Brain pericyte (primary cell): ENCODE results near the gene KCNMA1.

Source experiments
- DNase-seq: peaks from one replicate; pipeline ENCODE4 v3.0.0-alpha.2; 2012; ENCODE audit warnings: low read depth, low spot score

KCNMA1 gene

GRCh38 chr10:77020426-77021040, 617.1 kb downstream of the KCNMA1 start:
- DNase-seq = no peak

GRCh38 chr10:77016855-77017254, 620.8 kb downstream of the KCNMA1 start:
- no peak for DNase-seq

- DNase-seq = no peak
These were observed 621.3 kb downstream of the KCNMA1 start for GRCh38 chr10:77016278-77016815.

GRCh38 chr10:77015360-77015759, 622.2 kb downstream of the KCNMA1 start:
- no peak for DNase-seq

GRCh38 chr10:77012812-77013500, 624.7 kb downstream of the KCNMA1 start:
- DNase-seq = no peak

GRCh38 chr10:77011874-77012811, 625.5 kb downstream of the KCNMA1 start:
- DNase-seq = no peak

GRCh38 chr10:77010430-77010829, 627.2 kb downstream of the KCNMA1 start:
- DNase-seq = no peak

- DNase-seq = no peak
These were observed 629.8 kb downstream of the KCNMA1 start for GRCh38 chr10:77007834-77008233.

- DNase-seq = no peak
These were observed 630.6 kb downstream of the KCNMA1 start for GRCh38 chr10:77006836-77007511.

GRCh38 chr10:77005871-77006270, 631.7 kb downstream of the KCNMA1 start:
- no peak for DNase-seq

GRCh38 chr10:77004917-77005564, 632.6 kb downstream of the KCNMA1 start:
- no peak for DNase-seq

GRCh38 chr10:77002872-77003271, 634.7 kb downstream of the KCNMA1 start:
- DNase-seq = no peak

GRCh38 chr10:77001206-77001605, 636.4 kb downstream of the KCNMA1 start:
- no peak for DNase-seq

GRCh38 chr10:76998451-76998850, 639.2 kb downstream of the KCNMA1 start:
- no peak for DNase-seq

GRCh38 chr10:76997631-76998030, 640.0 kb downstream of the KCNMA1 start:
- no peak for DNase-seq

GRCh38 chr10:76995023-76995422, 642.6 kb downstream of the KCNMA1 start:
- no peak for DNase-seq

GRCh38 chr10:76993213-76993612, 644.4 kb downstream of the KCNMA1 start:
- no peak for DNase-seq

- no peak for DNase-seq
These were observed 645.1 kb downstream of the KCNMA1 start for GRCh38 chr10:76992467-76992866.

GRCh38 chr10:76991621-76992020, 646.0 kb downstream of the KCNMA1 start:
- DNase-seq = no peak

GRCh38 chr10:76990561-76990960, 647.0 kb downstream of the KCNMA1 start:
- no peak for DNase-seq
